Measurements from ENCODE around the gene GPR17. TPM values are rescaled to one million over a fixed set of nuclear protein-coding genes. Genes with fewer than 3 reads are reported as not detected.
A peak's percentile ranks its signal among the peaks of the same experiment; 100 is the strongest.

GPR17 gene
- total and polyA plus RNA-seq, 9 of the 15 experiments (the other 6 are each of a cell fraction or from before 2014, with no cell fraction given): not detected

GRCh38 chr2:127701651-127702394 is 55.9 kb downstream of the GPR17 start (continued):
- TF ChIP-seq RBM22 (IDR thresholded peaks at IDR 0.05; ENCODE audit: low read depth, low read length, poor library complexity, severe bottlenecking) (peak; percentile 34), ZNF586 (CRISPR knock-in tag; conservative IDR thresholded peaks at IDR 0.05) (no peak), MEIS2 (IDR thresholded peaks at IDR 0.05; ENCODE audit: partially characterized antibody) (no peak), MAX (CRISPR knock-in tag; IDR thresholded peaks at IDR 0.05) (peak; percentile 81), ZNF740 (CRISPR knock-in tag; IDR thresholded peaks at IDR 0.05) (0 out of 2 replicates have a peak, but pooled peaks have one; percentile 17), ZNF740 (tag; IDR thresholded peaks at IDR 0.05) (no peak), FOXK1 (CRISPR knock-in tag; IDR thresholded peaks at IDR 0.05; ENCODE audit: borderline replicate concordance) (peak; percentile 41; the same call in 1 of the 2 replicates), ZC3H4 (CRISPR knock-in tag; IDR thresholded peaks at IDR 0.05; ENCODE audit: borderline replicate concordance) (peak; percentile 42; the same call in 1 of the 2 replicates), RAD51 (IDR thresholded peaks at IDR 0.05; ENCODE audit: borderline replicate concordance, low read depth) (no peak), IRF2 (CRISPR knock-in tag; IDR thresholded peaks at IDR 0.05) (no peak), CREB3L1 (IDR thresholded peaks at IDR 0.05; ENCODE audit: borderline replicate concordance, low read depth) (peak; percentile 21; the same call in 1 of the 2 replicates), NR3C1 (CRISPR knock-in tag; IDR thresholded peaks at IDR 0.05) (no peak), SIN3B (IDR thresholded peaks at IDR 0.05; ENCODE audit: low read depth) (peak; percentile 73; the same call in 1 of the 2 replicates)
- TF ChIP-seq, protein P1, sequence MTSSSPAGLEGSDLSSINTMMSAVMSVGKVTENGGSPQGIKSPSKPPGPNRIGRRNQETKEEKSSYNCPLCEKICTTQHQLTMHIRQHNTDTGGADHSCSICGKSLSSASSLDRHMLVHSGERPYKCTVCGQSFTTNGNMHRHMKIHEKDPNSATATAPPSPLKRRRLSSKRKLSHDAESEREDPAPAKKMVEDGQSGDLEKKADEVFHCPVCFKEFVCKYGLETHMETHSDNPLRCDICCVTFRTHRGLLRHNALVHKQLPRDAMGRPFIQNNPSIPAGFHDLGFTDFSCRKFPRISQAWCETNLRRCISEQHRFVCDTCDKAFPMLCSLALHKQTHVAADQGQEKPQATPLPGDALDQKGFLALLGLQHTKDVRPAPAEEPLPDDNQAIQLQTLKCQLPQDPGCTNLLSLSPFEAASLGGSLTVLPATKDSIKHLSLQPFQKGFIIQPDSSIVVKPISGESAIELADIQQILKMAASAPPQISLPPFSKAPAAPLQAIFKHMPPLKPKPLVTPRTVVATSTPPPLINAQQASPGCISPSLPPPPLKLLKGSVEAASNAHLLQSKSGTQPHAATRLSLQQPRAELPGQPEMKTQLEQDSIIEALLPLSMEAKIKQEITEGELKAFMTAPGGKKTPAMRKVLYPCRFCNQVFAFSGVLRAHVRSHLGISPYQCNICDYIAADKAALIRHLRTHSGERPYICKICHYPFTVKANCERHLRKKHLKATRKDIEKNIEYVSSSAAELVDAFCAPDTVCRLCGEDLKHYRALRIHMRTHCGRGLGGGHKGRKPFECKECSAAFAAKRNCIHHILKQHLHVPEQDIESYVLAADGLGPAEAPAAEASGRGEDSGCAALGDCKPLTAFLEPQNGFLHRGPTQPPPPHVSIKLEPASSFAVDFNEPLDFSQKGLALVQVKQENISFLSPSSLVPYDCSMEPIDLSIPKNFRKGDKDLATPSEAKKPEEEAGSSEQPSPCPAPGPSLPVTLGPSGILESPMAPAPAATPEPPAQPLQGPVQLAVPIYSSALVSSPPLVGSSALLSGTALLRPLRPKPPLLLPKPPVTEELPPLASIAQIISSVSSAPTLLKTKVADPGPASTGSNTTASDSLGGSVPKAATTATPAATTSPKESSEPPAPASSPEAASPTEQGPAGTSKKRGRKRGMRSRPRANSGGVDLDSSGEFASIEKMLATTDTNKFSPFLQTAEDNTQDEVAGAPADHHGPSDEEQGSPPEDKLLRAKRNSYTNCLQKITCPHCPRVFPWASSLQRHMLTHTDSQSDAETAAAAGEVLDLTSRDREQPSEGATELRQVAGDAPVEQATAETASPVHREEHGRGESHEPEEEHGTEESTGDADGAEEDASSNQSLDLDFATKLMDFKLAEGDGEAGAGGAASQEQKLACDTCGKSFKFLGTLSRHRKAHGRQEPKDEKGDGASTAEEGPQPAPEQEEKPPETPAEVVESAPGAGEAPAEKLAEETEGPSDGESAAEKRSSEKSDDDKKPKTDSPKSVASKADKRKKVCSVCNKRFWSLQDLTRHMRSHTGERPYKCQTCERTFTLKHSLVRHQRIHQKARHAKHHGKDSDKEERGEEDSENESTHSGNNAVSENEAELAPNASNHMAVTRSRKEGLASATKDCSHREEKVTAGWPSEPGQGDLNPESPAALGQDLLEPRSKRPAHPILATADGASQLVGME (CRISPR knock-in tag; IDR thresholded peaks at IDR 0.05): 0 out of 2 replicates have a peak, but pooled peaks have one; percentile 15
- TF ChIP-seq, protein P2, sequence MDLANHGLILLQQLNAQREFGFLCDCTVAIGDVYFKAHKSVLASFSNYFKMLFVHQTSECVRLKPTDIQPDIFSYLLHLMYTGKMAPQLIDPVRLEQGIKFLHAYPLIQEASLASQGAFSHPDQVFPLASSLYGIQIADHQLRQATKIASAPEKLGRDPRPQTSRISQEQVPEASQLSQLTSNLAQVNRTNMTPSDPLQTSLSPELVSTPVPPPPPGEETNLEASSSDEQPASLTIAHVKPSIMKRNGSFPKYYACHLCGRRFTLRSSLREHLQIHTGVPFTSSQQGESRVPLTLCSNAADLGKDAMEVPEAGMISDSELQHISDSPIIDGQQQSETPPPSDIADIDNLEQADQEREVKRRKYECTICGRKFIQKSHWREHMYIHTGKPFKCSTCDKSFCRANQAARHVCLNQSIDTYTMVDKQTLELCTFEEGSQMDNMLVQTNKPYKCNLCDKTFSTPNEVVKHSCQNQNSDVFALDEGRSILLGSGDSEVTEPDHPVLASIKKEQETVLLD (IDR thresholded peaks at IDR 0.05): no peak

All from K562 (cell line).